Left ventricle myocardium superior (tissue), 1 donor: ENCODE data around the gene GRAMD1B. TPM values are rescaled to one million over a fixed set of nuclear protein-coding genes. Genes with fewer than 3 reads are reported as not detected.

Source experiments
- ATAC-seq: fragments of 200-7000 bp; cut with Tn5 transposase; one replicate; pipeline ENCODE4 v1.9.1; 2020; ENCODE audit warnings: mild to moderate bottlenecking, moderate library complexity
- DNase-seq: peaks from one replicate; pipeline ENCODE4 v3.0.0-alpha.2; 2020
- intact Hi-C: fragments of 100-400 bp; cut with micrococcal nuclease; formaldehyde crosslinking; loops from one replicate; pipeline ENCODE4 v1.11.0; 2022
- total RNA-seq: library from RNA; stranded (reverse); fragmentation: NEBNext Ultra II Directional; extraction: Animal tissue kit (Norgen Biotek cat#: 25700); gene quantifications from one replicate; pipeline ENCODE4 v1.2.1, GENCODE V29; 2021
- donor health status: DM: no; HTN: yes; CAD: no; lungs with severe emphysema.

GRAMD1B gene
- total RNA-seq, 1 donor from 2014 or later, result 12.2 TPM

DNA sequence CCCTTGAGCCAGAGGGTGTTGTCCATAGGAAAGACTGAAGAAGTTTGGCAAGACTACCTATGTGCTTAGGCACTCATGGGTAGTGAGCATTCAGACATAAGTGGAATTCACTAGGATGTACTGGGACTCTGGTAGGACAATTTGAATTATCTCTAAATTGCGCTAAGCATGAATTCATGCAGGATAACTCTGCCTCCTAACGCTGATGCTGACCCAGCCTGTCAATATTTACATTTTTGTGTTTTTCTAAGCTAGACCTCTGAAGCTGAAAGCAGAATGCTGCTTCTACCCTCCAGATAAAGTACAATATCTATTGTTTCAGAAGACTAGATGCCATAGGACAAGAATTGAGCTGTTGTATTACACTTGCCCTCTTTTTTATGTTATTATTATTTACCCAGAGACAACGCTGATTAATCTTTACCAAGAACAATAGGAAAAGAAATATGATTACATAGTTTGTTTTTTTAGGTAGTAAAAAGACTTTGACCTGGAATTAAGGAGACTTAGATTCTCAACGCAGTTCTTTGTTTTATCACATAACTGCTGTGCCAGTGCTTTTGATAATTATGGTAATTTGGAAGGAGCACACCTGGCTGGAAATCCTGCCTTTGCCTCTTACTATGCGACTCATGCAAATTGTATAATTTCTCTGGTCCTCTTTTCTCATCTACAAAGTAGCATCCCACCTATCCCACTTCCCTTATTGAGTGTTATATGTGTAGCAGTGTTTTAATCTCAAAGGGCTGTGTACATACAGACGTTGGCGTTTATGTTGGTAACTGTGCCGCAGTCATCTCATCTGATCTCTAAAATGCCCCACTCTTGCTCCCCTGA, 21.2 kb upstream of the GRAMD1B start:
- ATAC-seq, result no peak
- intact Hi-C loops, result no loop called here
- no peak for DNase-seq

DNA sequence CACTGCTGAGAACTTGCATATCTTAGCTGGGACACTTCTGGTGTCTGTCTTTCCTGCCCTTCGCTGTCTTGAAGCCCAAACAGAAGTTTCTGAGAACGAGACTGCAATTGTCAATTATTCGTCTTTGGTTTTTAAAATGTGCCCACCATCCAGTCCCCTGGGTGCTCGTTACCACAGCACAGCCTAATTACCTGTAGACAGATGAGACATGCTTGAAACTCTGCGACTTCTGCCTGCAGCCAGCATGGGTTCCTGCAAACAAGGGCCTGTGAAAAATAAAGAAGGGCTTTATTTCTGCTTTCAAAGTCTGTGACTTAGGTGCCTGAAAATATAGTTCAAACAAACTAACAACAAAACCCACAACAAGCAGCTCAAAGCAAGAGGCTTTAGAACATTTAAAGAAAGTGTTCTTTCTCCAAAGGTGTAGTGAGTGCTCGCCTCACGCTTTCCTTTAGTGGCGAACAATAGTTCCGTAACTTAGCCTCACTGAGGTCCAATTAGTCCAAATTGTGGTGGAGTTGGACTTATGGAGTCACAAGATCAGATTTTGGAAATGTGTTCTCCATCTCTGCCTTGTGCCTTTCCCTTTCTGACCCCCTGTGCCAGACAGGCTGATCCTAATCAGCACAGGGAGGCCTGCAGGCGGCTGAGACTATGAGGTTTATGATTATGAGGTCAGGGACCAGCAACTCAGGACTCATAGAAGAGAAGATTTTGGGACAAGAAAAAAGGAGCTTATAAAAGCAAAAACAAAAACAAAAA, 20.4 kb upstream of the GRAMD1B start:
- intact Hi-C loops, result no loop called here
- no peak for DNase-seq
- no peak for ATAC-seq

DNA sequence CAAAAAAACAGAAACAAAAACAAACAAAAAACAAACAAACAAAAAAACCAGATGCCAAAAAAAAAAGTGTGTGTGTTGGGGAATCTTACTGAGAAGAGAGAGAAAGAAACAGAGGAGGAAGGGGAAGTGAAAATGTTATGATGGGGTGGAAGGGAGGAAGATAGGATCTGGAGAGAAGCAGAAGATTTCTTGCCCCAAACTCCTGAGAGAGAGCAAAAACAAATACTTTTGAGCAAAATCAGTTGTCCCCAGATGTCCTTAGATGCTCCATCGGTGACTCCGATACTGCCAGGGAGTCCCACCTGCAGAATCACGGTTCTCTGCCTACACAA, 19.9 kb upstream of the GRAMD1B start:
- intact Hi-C loops, result no loop called here
- ATAC-seq (no peak), DNase-seq (no peak)

DNA sequence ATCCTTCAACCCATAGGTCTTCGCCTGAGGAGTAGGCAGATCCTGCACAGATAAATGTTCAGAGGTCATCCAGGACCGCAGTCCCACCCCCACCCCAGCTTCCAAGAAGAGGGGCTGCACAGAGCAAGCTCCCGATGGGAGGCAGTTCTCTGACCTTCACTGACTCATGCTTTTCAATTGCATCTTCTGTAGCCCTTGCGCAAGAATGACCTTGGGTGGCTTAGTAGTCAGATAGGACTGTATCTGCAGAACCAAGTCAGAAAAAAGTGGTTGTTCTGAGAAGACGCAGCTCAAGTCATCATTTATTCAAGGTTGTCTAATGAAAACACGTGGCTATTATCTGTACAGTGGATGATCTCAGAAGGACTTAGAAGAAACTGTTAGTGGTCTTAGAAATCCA, 16.4 kb upstream of the GRAMD1B start:
- intact Hi-C loops, result no loop called here
- peak; percentile 42 for ATAC-seq
- no peak for DNase-seq

DNA sequence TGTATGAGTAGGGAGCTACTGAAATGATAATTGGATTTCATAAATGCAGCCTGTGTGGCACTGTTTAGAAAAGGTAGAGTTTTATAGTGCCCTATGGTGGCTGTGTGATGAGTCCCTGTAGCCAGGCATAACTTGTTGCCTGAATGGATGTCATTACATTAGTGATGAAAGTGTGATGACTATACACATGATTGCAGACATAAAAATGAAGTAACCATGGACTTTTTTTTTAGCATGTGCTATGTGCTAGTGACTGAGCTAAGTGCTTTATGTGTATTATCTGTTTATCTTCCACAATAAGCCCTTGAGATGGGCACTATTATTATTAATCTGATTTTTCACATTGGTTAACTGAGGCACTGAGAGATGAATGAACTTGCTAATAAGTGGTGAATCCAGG, 13.5 kb upstream of the GRAMD1B start:
- ATAC-seq (no peak), DNase-seq (no peak)
- intact Hi-C loops, result no loop called here

DNA sequence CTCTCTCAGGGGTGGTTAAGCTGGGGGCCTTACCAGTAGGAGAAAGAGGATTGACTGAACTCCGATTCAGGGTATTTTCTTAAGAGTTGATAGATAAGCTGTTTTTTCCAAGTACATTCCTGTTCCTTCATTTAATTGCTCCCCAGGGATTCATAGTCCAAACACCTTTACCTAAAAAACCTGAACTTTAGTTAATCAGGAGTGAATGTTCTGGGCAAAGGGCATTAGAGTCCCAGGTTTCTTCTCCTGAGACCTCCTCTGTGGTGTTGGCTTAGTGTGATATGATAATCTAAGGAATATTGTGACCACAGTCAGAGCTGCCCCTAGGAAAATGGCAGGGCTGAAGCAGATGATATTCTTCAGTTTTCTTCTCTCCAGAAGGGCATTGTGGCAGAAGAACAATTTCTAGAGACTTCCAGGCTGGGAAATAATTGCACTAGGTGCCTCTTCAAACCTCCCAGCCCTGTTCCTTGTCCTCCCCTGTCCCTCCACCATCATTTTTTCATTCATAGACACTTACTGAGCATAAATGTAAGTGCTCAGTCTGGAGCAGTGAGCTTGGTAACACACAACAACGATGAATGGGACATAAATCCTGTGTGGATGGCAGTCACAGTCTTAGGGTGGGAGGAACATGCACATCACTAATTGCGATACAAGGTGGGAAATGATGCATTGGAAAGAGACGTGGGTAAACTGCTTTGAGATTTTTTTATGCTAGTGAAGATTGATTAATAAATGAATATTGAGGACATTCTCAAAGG, 11.5 kb upstream of the GRAMD1B start:
- intact Hi-C loops, result no loop called here
- DNase-seq (no peak), ATAC-seq (no peak)

DNA sequence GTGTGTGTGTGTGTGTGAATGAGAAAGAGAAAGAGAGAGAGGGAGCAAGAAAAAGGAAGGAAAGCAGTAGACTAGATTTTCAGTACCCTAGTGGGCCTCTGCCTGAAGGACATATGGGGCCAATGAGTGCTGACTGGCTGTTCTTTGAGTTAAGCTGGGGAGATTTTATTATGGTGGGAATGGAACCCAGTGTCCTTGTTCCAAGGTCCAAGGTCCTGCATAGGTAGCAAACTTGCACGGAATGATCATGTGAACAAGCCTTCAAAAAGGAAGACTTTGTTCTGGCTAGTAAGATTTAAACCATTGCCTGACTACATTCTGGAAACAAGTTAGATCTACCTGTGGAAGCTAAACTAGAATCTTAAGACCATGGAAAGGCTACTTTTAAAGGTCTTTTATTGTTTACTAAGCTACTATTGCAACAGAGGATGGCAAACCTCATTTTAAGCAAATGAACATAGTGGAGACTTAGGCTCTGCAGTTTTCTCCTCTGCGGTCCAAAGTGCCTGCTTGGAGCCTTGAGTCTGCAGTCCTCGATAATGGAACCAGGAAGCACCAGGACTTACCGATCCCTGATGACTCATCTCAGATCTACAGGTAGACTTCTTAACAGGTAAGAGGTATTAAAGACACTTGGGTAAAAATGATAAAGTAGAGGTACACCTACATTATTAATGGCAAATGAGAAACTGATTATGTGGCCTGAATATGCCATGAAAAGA, 10.2 kb upstream of the GRAMD1B start:
- DNase-seq (no peak), ATAC-seq (no peak)
- intact Hi-C loops, result no loop called here

DNA sequence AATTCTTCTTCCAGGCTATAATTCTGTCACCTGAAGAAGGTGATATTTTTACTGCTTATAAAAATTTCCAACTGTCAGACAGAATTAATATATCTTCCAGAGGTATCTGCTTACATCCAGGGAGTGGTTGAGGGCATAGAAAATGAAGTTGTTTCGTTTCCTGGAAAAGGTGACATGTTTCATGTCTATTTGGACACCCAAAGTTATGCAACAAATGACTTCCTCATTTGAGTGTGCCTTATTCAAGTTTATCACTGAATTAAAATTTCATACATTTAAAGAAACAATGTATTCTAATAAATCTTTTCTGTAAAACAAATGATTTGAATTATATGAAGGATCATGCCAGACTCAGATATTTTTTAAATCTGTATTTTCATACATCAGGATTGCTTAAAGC, 8.5 kb upstream of the GRAMD1B start:
- no peak for DNase-seq
- intact Hi-C loops, result no loop called here

DNA sequence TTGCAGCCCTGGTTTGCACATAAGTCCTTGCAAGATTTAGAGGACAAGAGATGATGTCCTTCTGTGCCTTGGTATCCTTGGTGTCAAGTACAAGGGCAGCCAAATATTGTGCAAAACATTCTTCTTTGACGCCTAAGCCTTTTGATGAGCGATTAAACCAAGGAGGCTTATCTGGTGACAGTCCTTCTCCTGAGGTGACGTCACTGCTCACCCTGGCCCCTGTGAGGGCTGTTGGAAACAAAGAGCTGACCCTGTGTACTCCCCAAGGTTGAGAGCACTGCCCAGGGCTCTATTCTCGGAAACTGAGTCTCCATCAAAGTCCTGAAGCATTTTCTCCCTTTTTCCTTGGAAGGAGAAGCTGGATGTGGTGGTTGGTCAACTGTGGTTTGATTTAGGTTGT, 4.7 kb upstream of the GRAMD1B start:
- ATAC-seq (no peak), DNase-seq (no peak)
- intact Hi-C loops, result no loop called here

More for the DNA sequence above, 8.5 kb upstream of the GRAMD1B start:
- no peak for ATAC-seq

DNA sequence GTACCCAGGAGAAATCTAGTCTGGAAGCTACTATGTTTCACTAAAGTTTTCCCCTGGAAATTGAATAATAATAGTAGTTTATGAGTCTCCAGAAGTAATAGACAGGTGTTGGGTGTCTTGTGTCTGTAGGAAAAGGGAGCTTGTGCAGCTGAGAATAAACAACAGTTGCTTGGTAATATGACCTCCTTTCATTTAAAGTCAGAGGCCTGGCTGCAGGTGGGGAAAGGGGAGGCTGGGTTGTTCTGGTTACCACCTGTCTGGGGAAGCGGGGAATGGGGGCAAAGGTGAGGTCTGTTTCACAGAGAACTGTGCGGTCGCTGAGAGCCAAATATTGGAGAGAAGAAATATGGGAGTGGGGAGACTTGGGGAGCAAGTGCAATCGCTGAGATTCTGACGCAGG, 3.3 kb upstream of the GRAMD1B start:
- ATAC-seq (no peak), DNase-seq (no peak)
- intact Hi-C loops, result no loop called here

DNA sequence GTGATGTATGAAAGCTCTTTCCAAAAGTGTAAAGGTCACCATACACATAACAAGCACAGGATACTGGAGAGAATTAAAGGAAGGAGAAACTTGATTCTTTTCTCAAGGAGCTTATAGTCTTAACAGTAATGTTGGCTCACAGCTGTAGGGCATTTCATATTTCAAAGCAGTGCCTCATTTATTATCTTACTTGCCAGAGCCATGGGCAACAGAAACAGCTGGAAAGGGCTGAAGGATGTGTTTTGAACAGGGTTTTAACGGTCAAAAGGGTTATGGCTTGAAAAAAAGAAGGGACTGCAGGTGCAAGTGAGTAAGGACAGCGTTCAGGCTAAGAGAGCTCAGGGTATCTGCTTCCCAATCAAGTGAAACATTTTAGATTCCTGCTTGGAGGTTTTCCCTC, 2.7 kb upstream of the GRAMD1B start:
- ATAC-seq, result no peak
- intact Hi-C loops, result no loop called here
- no peak for DNase-seq

DNA sequence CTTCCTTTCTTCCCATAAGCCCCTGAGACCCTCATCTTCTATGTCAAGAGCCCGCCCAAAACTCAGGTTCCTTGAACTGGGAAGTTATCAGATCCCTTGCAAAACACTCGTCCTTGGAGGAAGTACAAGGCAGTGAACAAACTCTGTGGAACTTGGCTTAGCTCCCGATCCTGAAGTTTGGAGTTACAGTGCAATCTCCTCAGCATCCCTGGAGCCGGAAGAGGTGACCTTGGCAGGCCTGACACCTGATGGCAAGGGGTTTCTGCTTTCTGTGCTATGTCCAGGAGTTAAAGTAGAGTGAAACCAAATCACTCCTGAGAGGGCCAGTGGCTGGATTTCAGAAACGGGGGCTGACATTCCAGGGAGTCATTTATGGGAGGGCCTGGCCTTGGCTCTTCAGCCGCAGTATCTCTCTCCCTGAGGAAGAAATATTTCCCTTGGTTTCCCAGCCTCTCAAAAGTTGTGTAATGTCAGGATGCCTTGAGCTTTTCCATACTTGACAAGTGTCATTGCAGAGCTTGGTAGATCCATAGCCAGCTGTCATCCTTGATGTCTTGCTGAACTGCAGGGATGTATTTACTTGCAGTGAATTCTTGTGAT, 1.9 kb upstream of the GRAMD1B start:
- intact Hi-C loops, result no loop called here
- DNase-seq (no peak), ATAC-seq (no peak)

DNA sequence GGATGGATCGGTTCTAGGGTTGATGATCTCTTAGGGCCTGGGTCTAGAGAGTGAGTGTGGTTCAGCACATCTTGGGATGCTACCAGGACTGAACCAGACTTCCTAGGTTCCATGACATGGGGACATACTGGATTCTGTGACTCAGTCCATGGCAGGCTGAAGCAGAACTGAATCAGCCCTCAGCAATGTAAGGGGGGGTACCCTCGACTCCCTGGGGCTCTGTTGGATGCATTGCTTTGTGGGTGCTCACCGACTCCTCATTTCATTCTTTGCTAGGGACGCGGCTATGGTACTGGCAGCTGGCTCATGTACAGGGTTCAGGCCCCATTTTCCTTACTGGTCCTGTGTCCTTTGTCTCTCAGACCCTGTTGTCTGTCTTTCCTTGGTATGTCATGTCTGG, 733 bp upstream of the GRAMD1B start:
- ATAC-seq, result no peak
- DNase-seq, result no peak
- intact Hi-C loops, result no loop called here

DNA sequence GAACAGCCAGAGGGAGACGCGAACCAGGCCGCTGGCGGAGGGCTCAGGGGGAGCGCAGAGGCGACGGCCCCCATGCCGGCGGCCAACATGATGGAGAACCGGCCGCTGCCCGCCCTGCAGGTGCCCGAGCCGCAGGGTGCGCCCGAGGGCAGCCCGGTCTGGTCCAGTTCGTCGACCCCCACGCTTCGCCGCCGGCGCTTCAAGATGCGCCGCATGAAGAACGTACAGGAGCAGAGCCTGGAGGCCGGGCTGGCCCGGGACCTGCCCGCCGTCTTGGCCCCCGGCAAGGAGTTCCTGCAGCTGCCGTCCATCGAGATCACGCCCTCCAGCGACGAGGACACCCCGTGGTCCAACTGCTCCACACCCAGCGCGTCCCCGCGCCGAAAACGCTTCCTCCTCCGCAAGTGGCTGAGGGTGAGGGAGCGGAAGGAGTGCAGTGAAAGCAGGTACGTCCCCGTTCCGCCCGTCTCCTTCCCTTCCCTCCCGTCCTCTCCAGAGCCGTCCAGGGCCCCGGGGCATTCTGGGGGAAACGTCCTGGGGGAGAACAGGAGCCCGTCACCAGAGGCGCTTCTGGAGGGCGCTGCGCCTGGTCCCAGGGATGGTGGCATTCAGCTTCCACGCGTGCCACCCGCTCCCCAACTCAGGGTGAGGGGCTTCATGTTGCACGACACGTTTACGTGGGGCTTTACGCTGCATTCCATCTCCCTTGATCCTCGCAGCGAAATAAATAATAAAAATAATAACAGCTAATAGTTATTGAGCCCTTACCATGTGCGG, 840 bp downstream of the GRAMD1B start:
- DNase-seq, result peak; percentile 78
- ATAC-seq, result peak; percentile 69
- intact Hi-C loops, result no loop called here

DNA sequence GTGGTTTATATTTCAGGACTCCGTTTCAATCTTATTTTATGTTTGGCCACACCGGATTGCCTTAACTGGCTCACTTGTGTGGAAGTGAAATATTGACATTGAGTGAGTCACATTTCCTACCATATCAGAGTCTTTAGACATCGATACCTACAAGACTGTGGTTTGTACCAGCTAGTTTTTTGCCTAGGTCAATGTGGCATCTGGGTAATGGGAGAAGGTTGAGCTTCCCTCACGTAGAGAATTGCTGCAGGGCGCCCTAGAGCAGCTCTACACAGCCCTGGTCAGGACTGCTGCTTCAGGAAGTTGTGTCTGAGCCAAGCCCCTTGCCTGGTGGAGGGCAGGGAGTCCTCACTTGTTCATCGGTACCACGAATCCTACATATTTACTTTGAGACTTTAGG, 1.6 kb downstream of the GRAMD1B start:
- intact Hi-C loops, result no loop called here
- DNase-seq (no peak), ATAC-seq (no peak)

DNA sequence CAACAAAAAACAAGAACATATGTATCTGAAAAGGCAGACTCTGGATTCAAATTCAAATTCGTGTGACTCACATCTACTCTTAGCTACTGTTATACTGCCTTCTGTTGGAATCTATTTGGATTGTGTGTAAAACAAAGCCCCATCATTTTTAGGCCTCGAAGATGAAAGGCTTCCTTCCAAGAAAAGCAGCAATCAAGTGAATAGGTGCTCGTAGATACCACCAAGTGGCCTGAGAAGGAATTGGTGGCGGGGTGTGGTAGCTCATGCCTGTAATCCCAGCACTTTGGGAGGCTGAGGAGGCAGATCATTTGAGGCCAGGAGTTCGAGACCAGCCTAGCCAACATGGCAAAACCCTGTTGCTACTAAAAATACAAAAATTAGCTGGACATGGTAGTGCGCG, 4.2 kb downstream of the GRAMD1B start:
- ATAC-seq, result no peak
- no peak for DNase-seq
- intact Hi-C loops, result no loop called here

DNA sequence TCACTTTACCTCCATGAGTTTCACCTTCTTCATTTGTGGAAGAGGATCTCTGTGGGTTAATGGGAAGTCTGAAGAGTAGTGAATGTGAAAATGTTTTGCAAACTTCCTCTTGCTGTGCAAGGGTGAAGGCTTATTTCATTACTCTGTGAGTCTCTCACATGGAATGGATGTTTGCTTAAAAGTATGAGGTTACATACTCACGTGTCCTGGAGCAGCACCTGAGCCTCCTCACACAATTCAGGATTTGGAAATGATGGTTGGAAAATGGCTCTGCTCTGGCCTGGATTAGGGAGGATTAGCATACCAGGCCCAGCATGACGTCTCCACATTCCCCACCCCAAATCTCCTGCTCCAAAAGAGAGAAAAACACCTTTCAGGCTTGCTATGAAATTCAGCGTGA, 4.8 kb downstream of the GRAMD1B start:
- intact Hi-C loops, result no loop called here
- no peak for DNase-seq

DNA sequence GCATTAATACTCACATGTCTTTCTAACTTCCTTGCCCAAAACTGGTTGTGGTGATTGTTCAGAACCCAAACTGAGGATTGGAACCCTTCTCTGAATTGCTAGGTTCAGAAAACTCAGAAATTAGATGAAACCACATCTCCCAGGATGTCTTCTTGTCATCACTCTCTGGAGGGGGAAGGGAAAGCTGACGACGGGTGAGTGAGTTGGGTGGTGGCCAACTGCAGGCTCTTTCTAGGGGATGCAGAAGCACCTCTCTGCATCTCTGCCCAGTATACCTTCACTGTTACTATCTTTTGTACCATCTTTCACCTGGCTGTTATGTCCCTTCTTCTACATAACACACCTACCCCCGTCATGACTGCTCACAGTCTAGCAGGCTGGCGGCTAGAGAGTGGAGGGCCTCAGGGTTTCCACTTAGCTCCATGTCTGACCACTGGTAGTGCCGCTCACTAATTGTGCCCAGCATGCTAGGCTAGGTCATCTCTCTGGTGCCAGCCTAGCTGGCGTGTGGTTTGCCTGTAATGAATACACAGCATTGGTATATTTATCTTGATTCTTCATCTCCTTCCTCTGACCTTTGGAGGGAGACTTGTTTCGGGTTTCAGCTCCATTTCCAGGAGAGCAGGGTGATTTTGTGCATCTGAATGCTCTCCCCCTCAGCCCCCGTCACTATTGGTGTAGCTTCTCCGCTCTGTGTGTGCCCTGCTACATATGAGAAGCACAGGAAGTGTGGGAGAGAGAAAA, 7.3 kb downstream of the GRAMD1B start:
- ATAC-seq (no peak), DNase-seq (no peak)
- intact Hi-C loops, result no loop called here

More for the DNA sequence above, 4.8 kb downstream of the GRAMD1B start:
- ATAC-seq, result no peak
